DND-41 (cell line): ENCODE measurements around the gene ABCA7.

ENCODE experiments used
- EZH2 ChIP-seq: IDR thresholded peaks from 3 replicates; pipeline ENCODE4 v1.6.1; 2012; ENCODE audit warnings: borderline replicate concordance, low read depth, mild to moderate bottlenecking, moderate library complexity, low read length, inconsistent platforms; ENCODE audit not compliant: severe bottlenecking
- TF ChIP-seq, protein P1 (sequence below): IDR thresholded peaks from 2 replicates; pipeline ENCODE4 v1.5.1; 2012; ENCODE audit warnings: borderline replicate concordance, low read length, moderate library complexity, mild to moderate bottlenecking; ENCODE audit not compliant: poor library complexity, severe bottlenecking; ENCODE audit errors: extremely low read depth

DNA sequence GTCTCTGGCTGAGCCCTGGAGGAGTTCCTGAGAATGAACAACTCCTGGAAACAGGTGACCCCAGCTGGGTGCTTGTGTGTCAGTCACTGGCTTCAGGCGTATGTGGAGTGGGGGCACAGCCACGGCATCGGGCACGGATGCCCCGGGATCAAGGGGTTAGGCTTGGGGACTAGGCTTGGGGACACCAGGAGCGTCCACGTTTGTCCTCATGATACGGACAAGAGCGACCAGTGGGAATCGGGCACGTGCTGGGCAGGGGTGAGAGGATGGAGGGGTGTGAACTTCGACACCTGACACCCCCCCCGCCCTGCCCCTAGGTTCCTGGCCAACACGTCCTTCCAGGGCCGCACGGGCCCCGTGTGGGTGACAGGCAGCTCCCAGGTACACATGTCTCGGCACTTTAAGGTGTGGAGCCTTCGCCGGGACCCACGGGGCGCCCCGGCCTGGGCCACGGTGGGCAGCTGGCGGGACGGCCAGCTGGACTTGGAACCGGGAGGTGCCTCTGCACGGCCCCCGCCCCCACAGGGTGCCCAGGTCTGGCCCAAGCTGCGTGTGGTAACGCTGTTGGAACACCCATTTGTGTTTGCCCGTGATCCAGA lies 35.6 kb upstream of the ABCA7 start:
- TF ChIP-seq, protein P1, sequence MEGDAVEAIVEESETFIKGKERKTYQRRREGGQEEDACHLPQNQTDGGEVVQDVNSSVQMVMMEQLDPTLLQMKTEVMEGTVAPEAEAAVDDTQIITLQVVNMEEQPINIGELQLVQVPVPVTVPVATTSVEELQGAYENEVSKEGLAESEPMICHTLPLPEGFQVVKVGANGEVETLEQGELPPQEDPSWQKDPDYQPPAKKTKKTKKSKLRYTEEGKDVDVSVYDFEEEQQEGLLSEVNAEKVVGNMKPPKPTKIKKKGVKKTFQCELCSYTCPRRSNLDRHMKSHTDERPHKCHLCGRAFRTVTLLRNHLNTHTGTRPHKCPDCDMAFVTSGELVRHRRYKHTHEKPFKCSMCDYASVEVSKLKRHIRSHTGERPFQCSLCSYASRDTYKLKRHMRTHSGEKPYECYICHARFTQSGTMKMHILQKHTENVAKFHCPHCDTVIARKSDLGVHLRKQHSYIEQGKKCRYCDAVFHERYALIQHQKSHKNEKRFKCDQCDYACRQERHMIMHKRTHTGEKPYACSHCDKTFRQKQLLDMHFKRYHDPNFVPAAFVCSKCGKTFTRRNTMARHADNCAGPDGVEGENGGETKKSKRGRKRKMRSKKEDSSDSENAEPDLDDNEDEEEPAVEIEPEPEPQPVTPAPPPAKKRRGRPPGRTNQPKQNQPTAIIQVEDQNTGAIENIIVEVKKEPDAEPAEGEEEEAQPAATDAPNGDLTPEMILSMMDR, result no peak
- TF ChIP-seq EZH2, result no peak
